ENCODE data around the gene KLK5. TPM values are rescaled to one million over a fixed set of nuclear protein-coding genes. Genes with fewer than 3 reads are reported as not detected.

The KLK5 gene
- total RNA-seq, 1 donor from 2014 or later: not detected

DNA sequence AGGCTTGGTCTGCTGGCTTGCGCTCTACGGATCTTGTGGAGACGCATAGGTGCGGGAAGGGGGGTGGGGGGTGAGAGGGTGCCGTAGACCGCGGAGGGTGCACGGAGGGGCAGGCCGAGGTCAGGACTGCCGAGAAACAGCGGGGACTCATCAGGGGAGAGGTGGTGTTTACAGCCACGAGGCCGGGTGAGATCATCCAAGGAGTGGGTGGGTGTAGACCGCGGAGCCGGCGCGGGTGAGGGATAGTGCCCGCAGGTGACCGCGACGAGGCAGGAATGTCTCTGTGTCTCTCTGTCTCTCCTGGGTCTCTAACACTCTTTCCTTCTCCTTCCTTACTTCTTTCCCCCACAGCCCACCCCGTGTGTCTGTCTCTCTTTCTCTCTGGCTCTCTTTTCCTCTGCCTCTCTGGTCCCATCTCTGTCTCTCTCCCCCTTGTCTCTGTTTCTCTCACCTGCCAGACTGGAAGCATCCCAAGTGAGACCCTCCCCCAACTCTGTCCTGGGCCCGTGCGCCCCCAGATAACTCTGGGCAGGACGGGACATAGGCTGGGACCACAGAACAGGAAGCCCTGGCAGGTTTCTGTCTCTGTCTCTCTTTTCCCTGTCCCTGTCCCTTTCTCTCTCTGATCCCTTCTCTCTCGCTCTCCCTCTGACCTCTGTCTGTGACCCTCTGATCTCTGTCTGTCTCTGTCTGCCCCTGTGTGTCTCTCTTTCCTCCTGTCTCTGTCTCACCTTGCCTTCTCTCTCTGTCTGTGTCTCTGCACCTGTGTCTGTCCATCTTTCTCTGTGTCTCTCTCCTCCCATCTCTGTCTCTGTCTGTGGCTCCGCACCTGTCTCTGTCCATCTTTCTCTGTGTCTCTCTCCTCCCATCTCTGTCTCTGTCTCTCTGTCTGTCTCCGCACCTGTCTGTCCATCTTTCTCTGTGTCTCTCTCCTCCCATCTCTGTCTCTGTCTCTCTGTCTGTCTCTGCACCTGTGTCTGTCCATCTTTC, 39.8 kb downstream of the KLK5 start:
- TF ChIP-seq, protein P1, sequence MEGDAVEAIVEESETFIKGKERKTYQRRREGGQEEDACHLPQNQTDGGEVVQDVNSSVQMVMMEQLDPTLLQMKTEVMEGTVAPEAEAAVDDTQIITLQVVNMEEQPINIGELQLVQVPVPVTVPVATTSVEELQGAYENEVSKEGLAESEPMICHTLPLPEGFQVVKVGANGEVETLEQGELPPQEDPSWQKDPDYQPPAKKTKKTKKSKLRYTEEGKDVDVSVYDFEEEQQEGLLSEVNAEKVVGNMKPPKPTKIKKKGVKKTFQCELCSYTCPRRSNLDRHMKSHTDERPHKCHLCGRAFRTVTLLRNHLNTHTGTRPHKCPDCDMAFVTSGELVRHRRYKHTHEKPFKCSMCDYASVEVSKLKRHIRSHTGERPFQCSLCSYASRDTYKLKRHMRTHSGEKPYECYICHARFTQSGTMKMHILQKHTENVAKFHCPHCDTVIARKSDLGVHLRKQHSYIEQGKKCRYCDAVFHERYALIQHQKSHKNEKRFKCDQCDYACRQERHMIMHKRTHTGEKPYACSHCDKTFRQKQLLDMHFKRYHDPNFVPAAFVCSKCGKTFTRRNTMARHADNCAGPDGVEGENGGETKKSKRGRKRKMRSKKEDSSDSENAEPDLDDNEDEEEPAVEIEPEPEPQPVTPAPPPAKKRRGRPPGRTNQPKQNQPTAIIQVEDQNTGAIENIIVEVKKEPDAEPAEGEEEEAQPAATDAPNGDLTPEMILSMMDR (IDR thresholded peaks at IDR 0.05; ENCODE audit: partially characterized antibody, unreplicated experiment): no peak
- Mint-ChIP-seq H3K27me3 (ENCODE audit: unreplicated experiment) (peaks cover 17% of the 10 kb centered on the region), H3K36me3 (ENCODE audit: unreplicated experiment) (no peaks in the 10 kb centered on the region), H3K27ac (ENCODE audit: unreplicated experiment) (no peak overlapping the region), H3K4me1 (ENCODE audit: low read depth, unreplicated experiment) (no peaks in the 10 kb centered on the region), H3K9me3 (ENCODE audit: unreplicated experiment) (peaks cover 4% of the 10 kb centered on the region), H3K4me3 (ENCODE audit: unreplicated experiment) (no peak overlapping the region)
- DNase-seq: no peak

GRCh38 chr19:50912102-50912599, 40.7 kb downstream of the KLK5 start:
- no peaks in the 10 kb centered on the region for H3K36me3 Mint-ChIP-seq (ENCODE audit: unreplicated experiment)
- H3K4me1 Mint-ChIP-seq (ENCODE audit: low read depth, unreplicated experiment): no peaks in the 10 kb centered on the region
- TF ChIP-seq, protein P1 (IDR thresholded peaks at IDR 0.05; ENCODE audit: partially characterized antibody, unreplicated experiment): no peak
- no peak overlapping the region for H3K27ac Mint-ChIP-seq (ENCODE audit: unreplicated experiment)
- H3K4me3 Mint-ChIP-seq (ENCODE audit: unreplicated experiment): no peak overlapping the region
- no peak for DNase-seq
- peaks cover 4% of the 10 kb centered on the region for H3K9me3 Mint-ChIP-seq (ENCODE audit: unreplicated experiment)
- peaks cover 17% of the 10 kb centered on the region for H3K27me3 Mint-ChIP-seq (ENCODE audit: unreplicated experiment)

DNA sequence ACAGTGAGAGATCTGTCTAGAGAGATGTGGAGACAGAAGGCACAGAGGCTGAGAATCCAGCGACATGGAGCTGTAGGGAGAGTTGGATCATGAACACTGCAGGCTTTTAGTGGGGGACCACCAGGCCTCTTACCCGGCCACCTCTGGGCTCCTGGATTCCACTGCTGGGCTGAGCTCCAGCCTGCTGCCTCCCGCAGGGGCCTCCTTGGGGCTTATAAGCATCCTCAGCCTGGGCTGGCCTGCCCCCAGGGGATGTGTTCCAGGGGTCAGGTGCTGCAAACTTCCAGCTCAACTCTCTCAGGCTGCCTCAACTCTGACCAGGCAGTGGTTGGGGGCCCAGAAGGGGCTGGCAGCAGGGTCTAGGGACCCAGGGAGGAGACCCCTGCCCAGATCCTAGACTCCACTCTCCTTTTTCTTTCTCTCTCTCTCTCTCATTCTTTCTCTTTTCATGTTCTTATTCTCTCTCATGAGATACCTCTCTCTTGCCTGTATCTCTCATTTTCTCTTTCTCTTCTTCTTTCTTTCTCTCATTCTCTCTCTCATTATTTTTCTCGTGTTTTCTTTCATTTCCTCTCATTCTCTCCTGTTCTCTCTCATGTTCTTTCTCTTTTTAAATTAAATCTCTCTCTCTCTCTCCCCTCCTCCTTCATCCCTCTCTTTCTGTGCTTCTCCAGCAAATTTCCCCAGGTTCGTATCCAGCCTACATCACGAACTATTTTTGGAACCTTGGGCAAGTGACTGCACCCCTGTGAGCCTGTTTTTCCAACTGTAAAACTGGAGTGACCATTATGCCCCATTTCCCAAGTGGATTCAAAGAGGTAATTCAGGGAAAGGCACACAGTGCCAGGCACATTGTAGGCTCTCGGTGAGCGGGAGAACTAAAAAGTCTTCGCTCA, 41.4 kb downstream of the KLK5 start, which contains the start of gene KLK4:
Gene KLK4, minus strand, starts transcription at position 190 of the 896 bp plus-strand sequence. CDS start 657 bp downstream, outside the sequence.
- peaks cover 4% of the 10 kb centered on the region for H3K9me3 Mint-ChIP-seq (ENCODE audit: unreplicated experiment)
- no peak for DNase-seq

DNA sequence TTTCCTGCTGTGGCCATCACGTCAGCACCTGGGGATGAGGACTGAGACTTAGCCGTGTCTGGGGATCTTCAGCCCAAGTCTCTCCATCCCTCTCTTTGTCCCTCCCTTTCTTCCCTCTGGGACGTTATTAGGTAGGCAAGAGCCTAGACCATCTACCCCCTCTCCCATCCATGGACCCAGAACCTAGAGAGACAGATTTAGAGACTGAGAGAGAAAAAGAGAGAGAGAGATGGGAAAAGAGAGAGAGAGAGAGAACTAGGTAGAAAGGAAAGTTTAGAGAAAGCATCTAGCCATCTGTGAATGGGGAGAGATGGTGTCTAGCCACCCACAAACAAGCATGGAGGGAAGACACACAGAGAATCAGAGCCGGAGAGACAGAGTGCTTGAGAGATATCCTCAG, 42.1 kb downstream of the KLK5 start:
- no peak overlapping the region for H3K27ac Mint-ChIP-seq (ENCODE audit: unreplicated experiment)
- peaks cover 16% of the 10 kb centered on the region for H3K27me3 Mint-ChIP-seq (ENCODE audit: unreplicated experiment)
- H3K4me1 Mint-ChIP-seq (ENCODE audit: low read depth, unreplicated experiment): no peaks in the 10 kb centered on the region
- DNase-seq: no peak
- peaks cover 4% of the 10 kb centered on the region for H3K9me3 Mint-ChIP-seq (ENCODE audit: unreplicated experiment)
- H3K36me3 Mint-ChIP-seq (ENCODE audit: unreplicated experiment): no peaks in the 10 kb centered on the region
- TF ChIP-seq, protein P1 (IDR thresholded peaks at IDR 0.05; ENCODE audit: partially characterized antibody, unreplicated experiment): no peak
- H3K4me3 Mint-ChIP-seq (ENCODE audit: unreplicated experiment): no peak overlapping the region

More for the DNA sequence above, 41.4 kb downstream of the KLK5 start, which contains the start of gene KLK4:
- Mint-ChIP-seq H3K4me3 (ENCODE audit: unreplicated experiment) (no peak within 1 kb of the TSS), H3K36me3 (ENCODE audit: unreplicated experiment) (no peaks in the 10 kb centered on the region), H3K27me3 (ENCODE audit: unreplicated experiment) (peaks cover 16% of the 10 kb centered on the region), H3K4me1 (ENCODE audit: low read depth, unreplicated experiment) (no peaks in the 10 kb centered on the region), H3K27ac (ENCODE audit: unreplicated experiment) (no peak within 1 kb of the TSS)
- TF ChIP-seq, protein P1 (IDR thresholded peaks at IDR 0.05; ENCODE audit: partially characterized antibody, unreplicated experiment): no peak
